ENCODE data around the gene AKAP13.

- no peak for TF ChIP-seq CEBPB (IDR thresholded peaks at IDR 0.05)
- TF ChIP-seq ZBTB7A (IDR thresholded peaks at IDR 0.05; ENCODE audit: low read depth) = no peak
Measured at GRCh38 chr15:85393210-85393609, 12.8 kb downstream of the AKAP13 start.
